GM12878 (cell line): ENCODE data around the gene COPS7A. TPM values are rescaled to one million over a fixed set of nuclear protein-coding genes. Genes with fewer than 3 reads are reported as not detected.

Experiments
- BACH1 ChIP-seq: fragments of 450-650 bp; IDR thresholded peaks from 2 replicates; pipeline ENCODE4 v1.6.1; 2017; ENCODE audit warnings: mild to moderate bottlenecking, borderline replicate concordance
- BCL11A ChIP-seq: IDR thresholded peaks from 2 replicates; pipeline ENCODE4 v1.6.1; 2011; ENCODE audit warnings: low read depth, low read length
- BMI1 ChIP-seq: fragments of 450-650 bp; IDR thresholded peaks from 2 replicates; pipeline ENCODE4 v1.6.1; 2016; ENCODE audit warnings: mild to moderate bottlenecking, moderate library complexity, borderline replicate concordance
- CEBPB ChIP-seq, 2 experiments: fragments of 150-350 bp in 1 of 2; IDR thresholded peaks; 2 replicates each; pipeline ENCODE4 v1.6.1; 2012 to 2014; ENCODE audit warnings: low read depth in 2 of 2, low read length in 2 of 2, borderline replicate concordance in 1 of 2, inconsistent platforms in 1 of 2
- DPF2 ChIP-seq: fragments of 450-650 bp; IDR thresholded peaks from 2 replicates; pipeline ENCODE4 v1.6.1; 2017; ENCODE audit warnings: mild to moderate bottlenecking
- EED ChIP-seq: sonication (generic); IDR thresholded peaks from 2 replicates; pipeline ENCODE4 v1.6.1; 2016; ENCODE audit warnings: antibody characterized with exemption, low read depth
- ETV6 ChIP-seq, 2 experiments: fragments of 450-650 bp in 1 of 2; IDR thresholded peaks in 1 of 2; conservative IDR thresholded peaks in 1 of 2; 2 replicates each; pipeline ENCODE4 v1.6.1; 2014; ENCODE audit warnings: antibody characterized with exemption in 1 of 2, borderline replicate concordance in 1 of 2, low read depth in 1 of 2, mild to moderate bottlenecking in 1 of 2, moderate library complexity in 1 of 2
- EZH2 ChIP-seq: IDR thresholded peaks from 2 replicates; pipeline ENCODE4 v1.6.1; 2012; ENCODE audit warnings: low read depth, mild to moderate bottlenecking, control low read depth, inconsistent platforms, low read length, borderline replicate concordance; ENCODE audit not compliant: control insufficient read depth
- HCFC1 ChIP-seq: fragments of 150-350 bp; IDR thresholded peaks from 2 replicates; pipeline ENCODE4 v1.6.1; 2014; ENCODE audit warnings: low read length
- KDM1A ChIP-seq: fragments of 200-600 bp; sonication (generic); IDR thresholded peaks from 2 replicates; pipeline ENCODE4 v1.6.1; 2016; ENCODE audit warnings: borderline replicate concordance
- KLF5 ChIP-seq: fragments of 450-650 bp; IDR thresholded peaks from 2 replicates; pipeline ENCODE4 v1.6.1; 2014; ENCODE audit warnings: mild to moderate bottlenecking; ENCODE audit not compliant: partially characterized antibody
- LARP7 ChIP-seq: fragments of 450-650 bp; IDR thresholded peaks from 2 replicates; pipeline ENCODE4 v1.6.1; 2017; ENCODE audit warnings: mild to moderate bottlenecking
- MTA3 ChIP-seq: IDR thresholded peaks from 2 replicates; pipeline ENCODE4 v1.6.1; 2012; ENCODE audit warnings: low read length, inconsistent platforms, borderline replicate concordance
- NFYB ChIP-seq: IDR thresholded peaks from 2 replicates; pipeline ENCODE4 v1.6.1; 2011; ENCODE audit warnings: low read depth, mild to moderate bottlenecking, low read length, improper control_type of control experiment, moderate library complexity; ENCODE audit not compliant: insufficient read depth
- NR2F1 ChIP-seq: fragments of 450-650 bp; conservative IDR thresholded peaks from 2 replicates; pipeline ENCODE4 v1.6.1; 2017; ENCODE audit warnings: mild to moderate bottlenecking
- POLR2AphosphoS5 ChIP-seq: IDR thresholded peaks from 2 replicates; pipeline ENCODE4 v1.6.1; 2011; ENCODE audit warnings: mild to moderate bottlenecking, low read length, inconsistent platforms
- SMAD5 ChIP-seq: IDR thresholded peaks from 2 replicates; pipeline ENCODE4 v1.6.1; 2016; ENCODE audit warnings: antibody characterized with exemption, low read depth
- SMC3 ChIP-seq: IDR thresholded peaks from 2 replicates; pipeline ENCODE4 v1.6.1; 2011; ENCODE audit warnings: low read length, improper control_type of control experiment, borderline replicate concordance
- STAT3 ChIP-seq: IDR thresholded peaks from 2 replicates; pipeline ENCODE4 v1.6.1; 2011; ENCODE audit warnings: low read depth, low read length, improper control_type of control experiment
- TAF1 ChIP-seq: IDR thresholded peaks from 2 replicates; pipeline ENCODE4 v1.6.1; 2011; ENCODE audit warnings: mild to moderate bottlenecking, low read depth, low read length, borderline replicate concordance
- TCF3 ChIP-seq: IDR thresholded peaks from 2 replicates; pipeline ENCODE4 v1.6.1; 2012; ENCODE audit warnings: low read depth, mild to moderate bottlenecking, low read length, borderline replicate concordance; ENCODE audit not compliant: insufficient read depth
- TCF7 ChIP-seq: IDR thresholded peaks from 2 replicates; pipeline ENCODE4 v1.6.1; 2014; ENCODE audit warnings: antibody characterized with exemption, borderline replicate concordance
- polyA plus RNA-seq, 11 experiments: library from polyadenylated mRNA; depleted of rRNA in 4 of 11; unstranded in 6 of 11; stranded (reverse) in 5 of 11; fragments of >200 nt; fragmentation: Nextera tagmentation in 4 of 11; fragmentation: Illumina TruSeq in 1 of 11; extraction: Ambion mirVana in 4 of 11; extraction: Trizol in 1 of 11; gene quantifications; 1 replicate in 1 of 11; 2 replicates in 10 of 11; pipeline versions ENCODE4 v1.2.1 to v1.2.3, GENCODE V29; 2011 to 2016; ENCODE audit warnings: inconsistent platforms in 2 of 11, missing spikeins in 2 of 11, low read depth in 1 of 11
- total RNA-seq, 4 experiments: library from RNA; depleted of rRNA in 3 of 4; stranded (reverse); fragments of >200 nt in 3 of 4; fragmentation: Illumina TruSeq in 1 of 4; extraction: Trizol in 1 of 4; gene quantifications; 2 replicates each; pipeline versions ENCODE4 v1.2.1 to v1.2.3, GENCODE V29; 2013 to 2021
- TF ChIP-seq, protein P1 (sequence below): fragments of 450-650 bp; IDR thresholded peaks from 2 replicates; pipeline ENCODE4 v1.6.1; 2018; ENCODE audit warnings: mild to moderate bottlenecking, low read depth, moderate library complexity; ENCODE audit not compliant: partially characterized antibody
- TF ChIP-seq, protein P2 (sequence below): fragments of 450-650 bp; IDR thresholded peaks from 2 replicates; pipeline ENCODE4 v1.6.1; 2017; ENCODE audit warnings: mild to moderate bottlenecking
- TF ChIP-seq, protein P3 (sequence below): fragments of 450-650 bp; IDR thresholded peaks from 2 replicates; pipeline ENCODE4 v1.6.1; 2017; ENCODE audit warnings: mild to moderate bottlenecking, moderate library complexity

The COPS7A gene
- total and polyA plus RNA-seq, 10 of the 15 experiments (the other 5 are each of a cell fraction or from before 2014, with no cell fraction given), result 25.7 to 74.0 (median 51.9) TPM

DNA sequence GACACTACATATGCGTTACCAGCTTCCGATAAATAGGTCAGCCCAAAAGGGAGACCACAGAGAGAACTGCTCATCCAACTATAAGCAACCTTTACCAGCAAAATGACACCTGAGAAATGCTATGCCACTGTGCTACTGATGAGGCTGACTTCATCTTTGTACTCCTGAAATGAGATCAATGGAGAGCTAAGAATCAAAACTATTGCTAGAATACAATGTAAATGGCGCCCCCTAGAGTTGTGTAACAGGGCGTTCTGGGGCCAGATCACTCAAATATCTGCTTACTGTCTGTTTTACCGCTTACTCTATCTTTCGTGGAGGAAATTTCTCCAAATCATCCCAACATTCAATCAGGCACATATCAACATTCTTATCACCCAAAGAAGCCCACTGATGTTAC lies 39.2 kb upstream of the COPS7A start (continued):
- no peak for TF ChIP-seq EED
- TF ChIP-seq TAF1, result no peak
- TF ChIP-seq ETV6 (conservative IDR thresholded peaks at IDR 0.05 in 1 of 2, IDR thresholded peaks at IDR 0.05 in 1 of 2; ENCODE audit: borderline replicate concordance in 1 of 2, low read depth in 1 of 2), result no peak
- TF ChIP-seq NFYB, result no peak
- no peak for TF ChIP-seq BMI1
- no peak for TF ChIP-seq STAT3
- no peak for TF ChIP-seq LARP7
- TF ChIP-seq SMAD5, result no peak
- TF ChIP-seq BACH1, result no peak
- no peak for TF ChIP-seq EZH2
- no peak for TF ChIP-seq CEBPB (IDR thresholded peaks at IDR 0.05; ENCODE audit: borderline replicate concordance in 1 of 2, low read depth in 2 of 2, low read length in 2 of 2)
- TF ChIP-seq, protein P1, sequence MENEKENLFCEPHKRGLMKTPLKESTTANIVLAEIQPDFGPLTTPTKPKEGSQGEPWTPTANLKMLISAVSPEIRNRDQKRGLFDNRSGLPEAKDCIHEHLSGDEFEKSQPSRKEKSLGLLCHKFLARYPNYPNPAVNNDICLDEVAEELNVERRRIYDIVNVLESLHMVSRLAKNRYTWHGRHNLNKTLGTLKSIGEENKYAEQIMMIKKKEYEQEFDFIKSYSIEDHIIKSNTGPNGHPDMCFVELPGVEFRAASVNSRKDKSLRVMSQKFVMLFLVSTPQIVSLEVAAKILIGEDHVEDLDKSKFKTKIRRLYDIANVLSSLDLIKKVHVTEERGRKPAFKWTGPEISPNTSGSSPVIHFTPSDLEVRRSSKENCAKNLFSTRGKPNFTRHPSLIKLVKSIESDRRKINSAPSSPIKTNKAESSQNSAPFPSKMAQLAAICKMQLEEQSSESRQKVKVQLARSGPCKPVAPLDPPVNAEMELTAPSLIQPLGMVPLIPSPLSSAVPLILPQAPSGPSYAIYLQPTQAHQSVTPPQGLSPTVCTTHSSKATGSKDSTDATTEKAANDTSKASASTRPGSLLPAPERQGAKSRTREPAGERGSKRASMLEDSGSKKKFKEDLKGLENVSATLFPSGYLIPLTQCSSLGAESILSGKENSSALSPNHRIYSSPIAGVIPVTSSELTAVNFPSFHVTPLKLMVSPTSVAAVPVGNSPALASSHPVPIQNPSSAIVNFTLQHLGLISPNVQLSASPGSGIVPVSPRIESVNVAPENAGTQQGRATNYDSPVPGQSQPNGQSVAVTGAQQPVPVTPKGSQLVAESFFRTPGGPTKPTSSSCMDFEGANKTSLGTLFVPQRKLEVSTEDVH, result no peak
- TF ChIP-seq DPF2, result no peak
- TF ChIP-seq NR2F1, result no peak
- TF ChIP-seq HCFC1, result no peak
- no peak for TF ChIP-seq TCF3
- TF ChIP-seq BCL11A, result no peak
- TF ChIP-seq TCF7, result no peak
- TF ChIP-seq, protein P2, sequence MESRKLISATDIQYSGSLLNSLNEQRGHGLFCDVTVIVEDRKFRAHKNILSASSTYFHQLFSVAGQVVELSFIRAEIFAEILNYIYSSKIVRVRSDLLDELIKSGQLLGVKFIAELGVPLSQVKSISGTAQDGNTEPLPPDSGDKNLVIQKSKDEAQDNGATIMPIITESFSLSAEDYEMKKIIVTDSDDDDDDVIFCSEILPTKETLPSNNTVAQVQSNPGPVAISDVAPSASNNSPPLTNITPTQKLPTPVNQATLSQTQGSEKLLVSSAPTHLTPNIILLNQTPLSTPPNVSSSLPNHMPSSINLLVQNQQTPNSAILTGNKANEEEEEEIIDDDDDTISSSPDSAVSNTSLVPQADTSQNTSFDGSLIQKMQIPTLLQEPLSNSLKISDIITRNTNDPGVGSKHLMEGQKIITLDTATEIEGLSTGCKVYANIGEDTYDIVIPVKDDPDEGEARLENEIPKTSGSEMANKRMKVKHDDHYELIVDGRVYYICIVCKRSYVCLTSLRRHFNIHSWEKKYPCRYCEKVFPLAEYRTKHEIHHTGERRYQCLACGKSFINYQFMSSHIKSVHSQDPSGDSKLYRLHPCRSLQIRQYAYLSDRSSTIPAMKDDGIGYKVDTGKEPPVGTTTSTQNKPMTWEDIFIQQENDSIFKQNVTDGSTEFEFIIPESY, result 0 out of 2 replicates have a peak, but pooled peaks have one; percentile 19
- TF ChIP-seq MTA3, result no peak
- TF ChIP-seq KLF5, result no peak
- TF ChIP-seq, protein P3, sequence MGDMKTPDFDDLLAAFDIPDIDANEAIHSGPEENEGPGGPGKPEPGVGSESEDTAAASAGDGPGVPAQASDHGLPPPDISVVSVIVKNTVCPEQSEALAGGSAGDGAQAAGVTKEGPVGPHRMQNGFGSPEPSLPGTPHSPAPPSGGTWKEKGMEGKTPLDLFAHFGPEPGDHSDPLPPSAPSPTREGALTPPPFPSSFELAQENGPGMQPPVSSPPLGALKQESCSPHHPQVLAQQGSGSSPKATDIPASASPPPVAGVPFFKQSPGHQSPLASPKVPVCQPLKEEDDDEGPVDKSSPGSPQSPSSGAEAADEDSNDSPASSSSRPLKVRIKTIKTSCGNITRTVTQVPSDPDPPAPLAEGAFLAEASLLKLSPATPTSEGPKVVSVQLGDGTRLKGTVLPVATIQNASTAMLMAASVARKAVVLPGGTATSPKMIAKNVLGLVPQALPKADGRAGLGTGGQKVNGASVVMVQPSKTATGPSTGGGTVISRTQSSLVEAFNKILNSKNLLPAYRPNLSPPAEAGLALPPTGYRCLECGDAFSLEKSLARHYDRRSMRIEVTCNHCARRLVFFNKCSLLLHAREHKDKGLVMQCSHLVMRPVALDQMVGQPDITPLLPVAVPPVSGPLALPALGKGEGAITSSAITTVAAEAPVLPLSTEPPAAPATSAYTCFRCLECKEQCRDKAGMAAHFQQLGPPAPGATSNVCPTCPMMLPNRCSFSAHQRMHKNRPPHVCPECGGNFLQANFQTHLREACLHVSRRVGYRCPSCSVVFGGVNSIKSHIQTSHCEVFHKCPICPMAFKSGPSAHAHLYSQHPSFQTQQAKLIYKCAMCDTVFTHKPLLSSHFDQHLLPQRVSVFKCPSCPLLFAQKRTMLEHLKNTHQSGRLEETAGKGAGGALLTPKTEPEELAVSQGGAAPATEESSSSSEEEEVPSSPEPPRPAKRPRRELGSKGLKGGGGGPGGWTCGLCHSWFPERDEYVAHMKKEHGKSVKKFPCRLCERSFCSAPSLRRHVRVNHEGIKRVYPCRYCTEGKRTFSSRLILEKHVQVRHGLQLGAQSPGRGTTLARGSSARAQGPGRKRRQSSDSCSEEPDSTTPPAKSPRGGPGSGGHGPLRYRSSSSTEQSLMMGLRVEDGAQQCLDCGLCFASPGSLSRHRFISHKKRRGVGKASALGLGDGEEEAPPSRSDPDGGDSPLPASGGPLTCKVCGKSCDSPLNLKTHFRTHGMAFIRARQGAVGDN, result no peak
- no peak for TF ChIP-seq POLR2AphosphoS5
- TF ChIP-seq KDM1A, result no peak
- TF ChIP-seq SMC3, result peak; percentile 29; the same call in 1 of the 2 replicates
